GM18526 (cell line): ENCODE data around the gene GIT2.

ENCODE experiments used
- POLR2A ChIP-seq: IDR thresholded peaks from 3 replicates; pipeline ENCODE4 v1.6.1; 2011; ENCODE audit not compliant: insufficient read length; ENCODE audit errors: extremely low read depth

Gene GIT2

GRCh38 chr12:109946913-109947312 lies 49.3 kb downstream of the GIT2 start:
- no peak for TF ChIP-seq POLR2A

- no peak for TF ChIP-seq POLR2A
Observed at GRCh38 chr12:109946505-109946904, 49.7 kb downstream of the GIT2 start.

GRCh38 chr12:109944561-109945359 lies 51.4 kb downstream of the GIT2 start:
- no peak for TF ChIP-seq POLR2A

GRCh38 chr12:109943811-109944210 lies 52.4 kb downstream of the GIT2 start:
- no peak for TF ChIP-seq POLR2A

- TF ChIP-seq POLR2A = no peak
Observed at GRCh38 chr12:109940339-109940923, 55.7 kb downstream of the GIT2 start.

GRCh38 chr12:109939504-109939903 lies 56.7 kb downstream of the GIT2 start:
- TF ChIP-seq POLR2A = no peak

- TF ChIP-seq POLR2A = no peak
Observed at GRCh38 chr12:109938947-109939346, 57.2 kb downstream of the GIT2 start.

- TF ChIP-seq POLR2A = no peak
Observed at GRCh38 chr12:109937371-109937770, 58.8 kb downstream of the GIT2 start.

- TF ChIP-seq POLR2A = no peak
Observed at GRCh38 chr12:109934026-109934425, 62.1 kb downstream of the GIT2 start.

GRCh38 chr12:109932878-109933503 lies 63.2 kb downstream of the GIT2 start:
- TF ChIP-seq POLR2A = no peak

- TF ChIP-seq POLR2A = no peak
Observed at GRCh38 chr12:109931143-109931542, 65.0 kb downstream of the GIT2 start.

- no peak for TF ChIP-seq POLR2A
Observed at GRCh38 chr12:109930028-109930800, 66.0 kb downstream of the GIT2 start.

GRCh38 chr12:109928058-109928656 lies 68.0 kb downstream of the GIT2 start:
- TF ChIP-seq POLR2A = no peak

GRCh38 chr12:109927622-109928021 lies 68.5 kb downstream of the GIT2 start:
- no peak for TF ChIP-seq POLR2A

GRCh38 chr12:109926488-109927210 lies 69.5 kb downstream of the GIT2 start:
- TF ChIP-seq POLR2A = no peak

GRCh38 chr12:109926016-109926415 lies 70.2 kb downstream of the GIT2 start:
- no peak for TF ChIP-seq POLR2A
